OCI-LY1 (cell line): ENCODE results near the gene RAI14.

Source experiments
- CTCF ChIP-seq: fragments of 200-600 bp; sonication (generic), shearing (Covaris generic); IDR thresholded peaks from 2 replicates; pipeline ENCODE4 v1.5.1; 2017; ENCODE audit warnings: mild to moderate bottlenecking, antibody characterized with exemption, low read length, moderate library complexity, mixed read lengths
- EZH2 ChIP-seq: fragments of 200-600 bp; sonication (generic), shearing (Covaris generic); IDR thresholded peaks from 2 replicates; pipeline ENCODE4 v1.8.0; 2017; ENCODE audit warnings: borderline replicate concordance, mixed run types, mild to moderate bottlenecking, antibody characterized with exemption, low read length, moderate library complexity, mixed read lengths

DNA sequence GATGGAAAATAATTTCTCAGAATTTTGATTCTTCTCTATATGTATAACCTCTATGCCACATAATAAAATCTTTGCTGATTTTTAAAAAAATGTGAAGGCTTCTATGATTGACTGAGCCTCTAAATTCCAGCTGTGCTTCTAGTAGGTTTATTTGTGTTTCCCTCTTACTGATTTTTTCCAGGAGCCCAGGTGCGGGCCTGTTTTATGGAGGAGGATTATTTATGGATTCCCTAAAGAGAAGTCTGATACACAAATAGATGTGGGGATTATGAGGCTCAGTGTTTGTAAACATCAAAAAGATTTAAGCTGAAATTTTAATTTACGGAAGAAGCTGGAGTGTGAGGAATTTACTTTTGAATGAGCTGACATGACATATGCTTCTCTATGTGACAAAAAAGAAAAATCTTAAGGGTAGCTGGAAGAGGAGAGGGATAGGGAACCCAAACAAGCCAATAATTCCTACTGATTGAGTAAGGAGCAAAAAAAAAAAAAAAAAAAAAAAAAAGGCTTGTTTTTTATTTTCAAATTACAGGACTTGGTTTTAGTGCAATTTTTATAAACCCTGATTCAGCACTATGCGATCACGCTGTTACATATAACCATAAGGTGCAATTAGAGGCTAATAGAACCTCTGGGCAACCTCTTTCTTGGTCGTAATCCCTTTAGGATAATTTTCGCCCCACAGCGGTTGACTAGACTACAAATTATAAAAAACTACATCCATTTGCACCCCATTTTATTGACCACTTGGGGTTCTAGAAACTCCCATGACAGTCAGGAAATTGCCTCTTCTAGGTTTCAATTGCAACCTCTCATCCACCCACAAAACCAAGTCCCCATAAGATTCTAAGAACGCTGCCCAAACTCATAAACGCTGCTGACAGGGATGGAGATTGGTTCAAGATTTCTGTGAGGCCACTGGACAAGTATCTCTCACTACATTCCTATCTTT is 44.4 kb upstream of the RAI14 start:
- TF ChIP-seq CTCF (no peak), EZH2 (no peak)
